Testis (tissue), 3 donors: Measurements from ENCODE around the gene SNX10. TPM values are rescaled to one million over a fixed set of nuclear protein-coding genes. Genes with fewer than 3 reads are reported as not detected.

Source experiments
- DNase-seq: peaks from one replicate; pipeline ENCODE4 v3.0.0-alpha.2; 2019
- H3K27ac ChIP-seq, 2 donors: fragments of 200-600 bp; sonication (generic); one replicate each; pipeline ENCODE4 v1.5.1; 2019
- H3K27me3 ChIP-seq: fragments of 200-600 bp; sonication (generic); one replicate; pipeline ENCODE4 v1.5.1; 2019
- H3K36me3 ChIP-seq: fragments of 200-600 bp; sonication (generic); one replicate; pipeline ENCODE4 v1.5.1; 2017; ENCODE audit warnings: low read depth; ENCODE audit errors: missing control alignments
- H3K4me1 ChIP-seq: fragments of 200-600 bp; sonication (generic); one replicate; pipeline ENCODE4 v1.5.1; 2019
- H3K4me3 ChIP-seq, 2 donors: fragments of 200-600 bp; sonication (generic); one replicate each; pipeline ENCODE4 v1.5.1; 2017 to 2019
- H3K9me3 ChIP-seq: fragments of 200-600 bp; sonication (generic); one replicate; pipeline ENCODE4 v1.5.1; 2017
- POLR2A ChIP-seq: fragments of 450-650 bp; IDR thresholded peaks from one replicate; pipeline ENCODE4 v1.6.1; 2017; ENCODE audit warnings: antibody characterized with exemption, mild to moderate bottlenecking, moderate library complexity
- WGBS, 2 donors: methylation state at CpG; one replicate each; pipeline ENCODE4 v1.1.5; 2018; 5-methylcytosine and 5-hydroxymethylcytosine counted together
- intact Hi-C: fragments of 100-400 bp; cut with DNase I; formaldehyde crosslinking; loops from one replicate; pipeline ENCODE4 v1.15.1; 2023; ENCODE audit warnings: low total_unique reads
- polyA plus RNA-seq: library from polyadenylated mRNA; stranded (reverse); fragments of 350-450 nt; fragmentation: Illumina TruSeq; extraction: RNeasy Lipid Tissue Mini Kit (QIAGEN cat#74804); gene quantifications from one replicate; pipeline ENCODE4 v1.2.3, GENCODE V29; 2014; ENCODE audit warnings: low read depth, low replicate concordance; ENCODE audit not compliant: insufficient read depth
- total RNA-seq, 2 donors: library from RNA; depleted of rRNA; stranded (reverse); fragments of >200 nt; gene quantifications; one replicate each; pipeline ENCODE4 v1.2.3, GENCODE V29; 2016
- TF ChIP-seq, protein P1 (sequence below), 3 experiments: fragments of 450-650 bp in 2 of 3; fragments of 200-600 bp in 1 of 3; sonication (generic) in 1 of 3; IDR thresholded peaks; one replicate each; pipeline ENCODE4 v1.5.1; 2016 to 2019; ENCODE audit warnings: antibody characterized with exemption in 3 of 3, mild to moderate bottlenecking in 2 of 3, moderate library complexity in 1 of 3

Gene SNX10
- total and polyA plus RNA-seq, 3 donors from 2014 or later = 4.4 to 6.3 (median 5.6) TPM

DNA sequence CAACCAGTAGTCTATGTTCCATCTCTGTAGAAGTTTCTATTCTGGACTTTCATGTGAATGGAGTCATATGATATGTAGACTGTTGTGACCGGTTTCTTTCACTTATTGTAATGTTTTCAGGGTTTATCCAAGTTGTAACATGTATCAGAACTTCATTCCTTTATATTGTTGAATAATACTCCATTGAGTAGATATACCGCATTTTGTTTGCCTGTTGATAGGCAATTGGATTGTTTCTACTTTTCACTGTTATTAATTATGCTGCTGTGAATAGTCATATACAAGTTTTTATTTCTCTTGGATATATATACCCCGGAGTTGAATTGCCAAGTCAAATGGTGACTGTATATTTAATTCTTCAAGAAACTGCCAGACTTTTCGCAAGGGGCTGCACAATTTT is 40.1 kb downstream of the SNX10 start:
- Histone ChIP-seq H3K27me3 (no peaks in the 10 kb centered on the region), H3K36me3 (no peaks in the 10 kb centered on the region), H3K4me1 (no peaks in the 10 kb centered on the region), H3K4me3 (no peak overlapping the region), H3K27ac (no peak overlapping the region), H3K9me3 (no peaks in the 10 kb centered on the region)
- intact Hi-C loops = no loop called here
- no peak for DNase-seq
- TF ChIP-seq, protein P1, sequence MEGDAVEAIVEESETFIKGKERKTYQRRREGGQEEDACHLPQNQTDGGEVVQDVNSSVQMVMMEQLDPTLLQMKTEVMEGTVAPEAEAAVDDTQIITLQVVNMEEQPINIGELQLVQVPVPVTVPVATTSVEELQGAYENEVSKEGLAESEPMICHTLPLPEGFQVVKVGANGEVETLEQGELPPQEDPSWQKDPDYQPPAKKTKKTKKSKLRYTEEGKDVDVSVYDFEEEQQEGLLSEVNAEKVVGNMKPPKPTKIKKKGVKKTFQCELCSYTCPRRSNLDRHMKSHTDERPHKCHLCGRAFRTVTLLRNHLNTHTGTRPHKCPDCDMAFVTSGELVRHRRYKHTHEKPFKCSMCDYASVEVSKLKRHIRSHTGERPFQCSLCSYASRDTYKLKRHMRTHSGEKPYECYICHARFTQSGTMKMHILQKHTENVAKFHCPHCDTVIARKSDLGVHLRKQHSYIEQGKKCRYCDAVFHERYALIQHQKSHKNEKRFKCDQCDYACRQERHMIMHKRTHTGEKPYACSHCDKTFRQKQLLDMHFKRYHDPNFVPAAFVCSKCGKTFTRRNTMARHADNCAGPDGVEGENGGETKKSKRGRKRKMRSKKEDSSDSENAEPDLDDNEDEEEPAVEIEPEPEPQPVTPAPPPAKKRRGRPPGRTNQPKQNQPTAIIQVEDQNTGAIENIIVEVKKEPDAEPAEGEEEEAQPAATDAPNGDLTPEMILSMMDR (IDR thresholded peaks at IDR 0.05) = no peak
- TF ChIP-seq POLR2A = no peak
- WGBS, 2 donors = 93 to 96% methylated on average over 4 of the region's 4 CpGs

DNA sequence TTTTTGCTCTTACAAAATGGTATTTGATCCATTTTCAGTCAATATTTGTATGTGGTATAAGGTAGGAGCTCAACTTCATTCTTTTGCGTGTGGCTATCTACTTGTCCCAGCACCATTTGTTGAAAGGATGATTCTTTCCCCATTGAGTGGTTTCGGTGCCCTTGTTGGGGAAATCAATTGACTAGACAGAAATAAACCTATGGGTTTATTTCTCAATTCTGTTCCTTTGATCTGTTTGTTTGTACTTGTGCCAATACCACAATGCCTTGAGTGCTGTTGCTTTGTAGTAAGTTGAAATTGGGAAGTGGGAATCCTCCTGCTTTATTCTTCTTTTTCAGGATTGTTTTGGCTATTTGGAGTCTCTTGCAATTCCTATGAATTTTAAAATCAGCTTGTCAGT is 41.0 kb downstream of the SNX10 start:
- WGBS, 2 donors = 94 to 97% methylated on average over 2 of the region's 2 CpGs
- no peaks in the 10 kb centered on the region for H3K9me3 ChIP-seq
- H3K4me1 ChIP-seq = no peaks in the 10 kb centered on the region
- no peaks in the 10 kb centered on the region for H3K27me3 ChIP-seq
- TF ChIP-seq, protein P1 (IDR thresholded peaks at IDR 0.05) = no peak
- no peak for TF ChIP-seq POLR2A
- H3K27ac ChIP-seq = no peak overlapping the region
- DNase-seq = no peak
- H3K4me3 ChIP-seq = no peak overlapping the region
- intact Hi-C loops = no loop called here
- H3K36me3 ChIP-seq = no peaks in the 10 kb centered on the region

DNA sequence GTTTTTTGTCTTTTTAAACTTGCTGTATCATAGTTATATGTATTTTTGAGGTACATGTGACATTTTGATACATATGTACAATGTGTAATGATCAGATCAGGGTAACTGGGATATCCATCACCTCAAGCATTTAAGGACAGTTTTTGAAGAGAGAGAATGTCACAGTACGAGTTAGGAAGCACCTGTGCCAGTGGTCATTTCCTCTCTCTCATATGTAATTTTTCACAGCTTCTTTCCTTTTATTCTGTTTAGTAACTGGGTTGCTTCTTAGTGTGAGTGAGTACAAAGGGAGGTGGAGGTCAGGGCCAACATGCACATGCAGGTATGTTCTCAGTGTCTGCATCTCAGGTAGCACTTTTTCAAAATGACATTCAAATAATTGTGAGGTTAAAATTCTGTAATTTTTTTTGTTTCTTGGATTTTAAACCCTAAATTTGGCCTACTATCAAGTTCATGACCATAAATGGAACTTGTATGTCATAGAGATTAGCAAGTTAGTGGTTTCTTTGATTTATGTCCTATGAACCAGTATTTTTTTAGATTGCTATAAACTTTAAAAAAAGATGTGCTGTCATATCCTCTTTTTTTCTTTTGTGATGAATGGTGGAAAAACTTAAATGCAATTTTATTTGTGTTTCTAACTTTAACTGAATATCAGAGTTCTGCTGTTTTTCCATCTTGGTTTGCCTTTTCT is 42.7 kb downstream of the SNX10 start:
- no peaks in the 10 kb centered on the region for H3K4me1 ChIP-seq
- H3K27ac ChIP-seq = no peak overlapping the region
- no peaks in the 10 kb centered on the region for H3K36me3 ChIP-seq
- 81 to 89% methylated on average over 1 of the region's 1 CpG for WGBS, 2 donors
- H3K27me3 ChIP-seq = no peaks in the 10 kb centered on the region
- no peaks in the 10 kb centered on the region for H3K9me3 ChIP-seq
- TF ChIP-seq, protein P1 (IDR thresholded peaks at IDR 0.05) = no peak
- TF ChIP-seq POLR2A = no peak
- DNase-seq = no peak
- H3K4me3 ChIP-seq = no peak overlapping the region
- intact Hi-C loops = no loop called here

DNA sequence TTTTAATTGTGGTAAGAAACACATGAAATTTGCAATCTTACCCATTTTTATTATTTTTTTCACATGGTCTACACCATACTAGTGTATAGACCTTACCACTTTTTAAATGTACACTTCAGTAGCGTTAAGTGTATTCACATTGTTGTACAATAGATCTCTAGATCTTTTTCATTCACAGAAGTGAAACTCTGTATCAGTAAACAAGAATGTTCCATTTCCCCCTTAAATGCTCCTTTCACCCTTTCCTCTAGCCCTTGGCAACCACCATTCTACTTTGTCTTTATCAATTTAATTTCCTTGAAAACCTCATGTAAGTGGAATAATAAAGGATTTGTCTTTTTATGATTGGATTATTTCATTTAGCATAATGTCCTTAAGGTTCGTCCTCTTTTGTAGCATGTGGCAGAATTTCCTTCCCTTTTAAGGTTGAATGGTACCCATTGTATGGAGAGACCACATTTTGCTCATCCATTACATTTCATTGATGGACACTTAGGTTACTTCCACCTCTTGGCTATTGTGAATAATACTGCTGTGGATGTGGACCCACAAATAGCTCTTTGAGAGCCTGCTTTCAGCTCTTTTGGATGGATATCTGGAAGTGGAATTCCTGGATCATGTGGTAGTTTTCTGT is 45.7 kb downstream of the SNX10 start:
- Histone ChIP-seq H3K36me3 (no peaks in the 10 kb centered on the region), H3K27me3 (no peaks in the 10 kb centered on the region), H3K9me3 (no peaks in the 10 kb centered on the region), H3K4me3 (no peak overlapping the region), H3K4me1 (no peaks in the 10 kb centered on the region), H3K27ac (no peak overlapping the region)
- TF ChIP-seq, protein P1 (IDR thresholded peaks at IDR 0.05) = no peak
- TF ChIP-seq POLR2A = no peak
- WGBS, 2 donors = 66 to 68% methylated on average over 2 of the region's 2 CpGs
- intact Hi-C loops = no loop called here
- no peak for DNase-seq
